Activated T-cell treated with anti-CD3 and anti-CD28 coated beads, Interleukin-2, amount 50 U/mL, for 72 hours (primary cell): ENCODE results near the gene ARHGEF11. TPM values are rescaled to one million over a fixed set of nuclear protein-coding genes. Genes with fewer than 3 reads are reported as not detected.
A peak's percentile ranks its signal among the peaks of the same experiment; 100 is the strongest.

Experiments used
- ATAC-seq, 2 donors: fragments of 150-1000 bp; cut with Tn5 transposase; replicated peaks in 1 of 2; 2 replicates each; pipeline ENCODE4 v1.10.0; 2021; ENCODE audit warnings: moderate library complexity in 2 of 2, mild to moderate bottlenecking in 1 of 2
- DNase-seq, 2 donors: peaks; one replicate each; pipeline ENCODE4 v3.0.0; 2021 to 2022; ENCODE audit warnings: mixed read lengths in 1 of 2
- H3K27ac Mint-ChIP-seq: one replicate; pipeline ENCODE4 v1.8.0; 2022; ENCODE audit warnings: mild to moderate bottlenecking, moderate library complexity, mixed read lengths
- H3K27me3 Mint-ChIP-seq: one replicate; pipeline ENCODE4 v1.8.0; 2022; ENCODE audit warnings: low read depth, mixed read lengths
- H3K36me3 Mint-ChIP-seq, 2 donors: one replicate each; pipeline ENCODE4 v1.8.0; 2022; ENCODE audit warnings: mixed read lengths in 2 of 2, mild to moderate bottlenecking in 1 of 2; ENCODE audit not compliant: insufficient read depth in 2 of 2
- H3K4me1 Mint-ChIP-seq: one replicate; pipeline ENCODE4 v1.8.0; 2022; ENCODE audit warnings: low read depth, mixed read lengths
- H3K4me3 Mint-ChIP-seq, 2 donors: one replicate each; pipeline ENCODE4 v1.8.0; 2022; ENCODE audit warnings: mild to moderate bottlenecking in 2 of 2, mixed read lengths in 2 of 2, moderate library complexity in 2 of 2
- H3K9me3 Mint-ChIP-seq, 2 donors: one replicate each; pipeline ENCODE4 v1.8.0; 2022; ENCODE audit warnings: mixed read lengths in 2 of 2
- total RNA-seq, 2 donors: library from RNA; stranded (reverse); gene quantifications; one replicate each; pipeline ENCODE4 v1.2.3, GENCODE V29; 2022

The ARHGEF11 gene
- total RNA-seq, 2 donors from 2014 or later: 4.0 to 5.2 TPM

DNA sequence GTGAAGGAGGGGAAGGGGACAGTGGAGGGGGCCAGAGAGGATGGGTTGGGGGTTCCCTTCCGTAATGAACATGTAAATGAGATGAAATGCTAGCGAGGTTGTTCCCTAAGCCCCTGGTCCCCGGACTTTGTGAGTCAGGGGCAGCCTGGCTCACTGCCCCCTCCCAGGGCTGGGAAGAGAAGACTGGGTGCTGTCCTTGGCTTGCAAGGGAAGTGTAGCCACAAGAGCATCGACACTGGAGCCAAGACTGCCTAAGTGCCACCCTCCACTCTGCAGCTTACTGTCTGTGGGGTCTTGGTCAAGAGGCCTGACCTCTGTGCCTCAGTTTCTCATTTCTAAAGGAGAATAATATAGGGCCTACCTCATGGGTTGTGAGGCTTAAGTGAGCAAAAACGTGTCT, 151.5 kb downstream of the ARHGEF11 start:
- Mint-ChIP-seq H3K27ac (no peak overlapping the region), H3K36me3 (no peaks in the 10 kb centered on the region), H3K4me1 (peaks cover 22% of the 10 kb centered on the region), H3K4me3 (no peak overlapping the region), H3K9me3 (no peaks in the 10 kb centered on the region), H3K27me3 (peaks cover 56% of the 10 kb centered on the region)
- ATAC-seq (no peak), DNase-seq (no peak)

DNA sequence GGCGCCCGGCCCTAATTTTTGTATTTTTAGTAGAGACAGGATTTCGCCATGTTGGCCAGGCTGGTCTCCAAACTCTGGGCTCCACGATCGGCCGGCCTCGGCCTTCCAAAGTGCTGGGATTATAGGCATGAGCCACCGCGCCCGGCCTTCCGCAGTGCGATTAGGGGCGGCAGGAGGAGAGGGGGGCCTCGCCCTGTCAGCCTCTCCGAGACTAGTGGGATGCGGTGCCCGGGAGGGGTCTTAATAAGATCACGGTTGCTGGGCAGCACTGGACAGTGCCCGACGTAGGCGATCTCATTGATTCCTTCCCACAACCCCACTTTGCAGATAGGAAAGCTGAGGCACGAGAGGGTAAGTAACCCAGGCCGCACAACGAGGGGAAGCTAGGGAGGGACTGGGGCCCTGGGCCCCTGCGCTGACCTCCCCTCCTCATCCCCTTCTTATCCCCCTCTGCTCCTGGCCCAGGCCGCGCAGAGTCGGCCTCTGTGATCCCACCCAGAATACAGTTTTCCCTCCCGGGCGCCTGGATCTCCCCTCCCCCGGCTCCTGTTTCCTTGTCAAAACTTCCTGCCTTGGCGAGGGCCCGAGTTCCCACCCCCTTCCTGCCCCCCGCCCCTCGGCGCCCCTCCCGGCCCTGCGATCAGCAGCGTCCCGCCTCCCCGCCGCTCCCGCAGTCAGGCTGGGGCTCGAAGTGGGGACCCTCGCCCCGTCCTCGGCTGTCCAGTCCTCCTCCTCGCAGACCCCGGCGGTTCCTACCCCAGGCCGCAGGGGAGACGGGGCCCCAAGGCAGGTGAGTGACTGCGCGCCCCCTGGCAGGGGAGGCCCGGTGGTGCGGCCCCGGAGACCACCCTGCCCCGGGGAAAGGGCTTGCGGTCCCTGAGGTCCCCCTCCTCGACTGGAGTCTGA, 152.2 kb downstream of the ARHGEF11 start, which contains the start of gene PEAR1:
Gene PEAR1, plus strand, starts transcription at position 671 of the 906 bp plus-strand sequence. CDS start 10,209 bp downstream, outside the sequence.
- no peaks in the 10 kb centered on the region for H3K9me3 Mint-ChIP-seq
- no peak for ATAC-seq
- peaks cover 17% of the 10 kb centered on the region for H3K4me1 Mint-ChIP-seq
- no peak within 1 kb of the TSS for H3K27ac Mint-ChIP-seq
- H3K27me3 Mint-ChIP-seq: peaks cover 56% of the 10 kb centered on the region
- DNase-seq: no peak
- H3K36me3 Mint-ChIP-seq: no peaks in the 10 kb centered on the region
- peak within 1 kb of the TSS; percentile 71 to 73 for H3K4me3 Mint-ChIP-seq

DNA sequence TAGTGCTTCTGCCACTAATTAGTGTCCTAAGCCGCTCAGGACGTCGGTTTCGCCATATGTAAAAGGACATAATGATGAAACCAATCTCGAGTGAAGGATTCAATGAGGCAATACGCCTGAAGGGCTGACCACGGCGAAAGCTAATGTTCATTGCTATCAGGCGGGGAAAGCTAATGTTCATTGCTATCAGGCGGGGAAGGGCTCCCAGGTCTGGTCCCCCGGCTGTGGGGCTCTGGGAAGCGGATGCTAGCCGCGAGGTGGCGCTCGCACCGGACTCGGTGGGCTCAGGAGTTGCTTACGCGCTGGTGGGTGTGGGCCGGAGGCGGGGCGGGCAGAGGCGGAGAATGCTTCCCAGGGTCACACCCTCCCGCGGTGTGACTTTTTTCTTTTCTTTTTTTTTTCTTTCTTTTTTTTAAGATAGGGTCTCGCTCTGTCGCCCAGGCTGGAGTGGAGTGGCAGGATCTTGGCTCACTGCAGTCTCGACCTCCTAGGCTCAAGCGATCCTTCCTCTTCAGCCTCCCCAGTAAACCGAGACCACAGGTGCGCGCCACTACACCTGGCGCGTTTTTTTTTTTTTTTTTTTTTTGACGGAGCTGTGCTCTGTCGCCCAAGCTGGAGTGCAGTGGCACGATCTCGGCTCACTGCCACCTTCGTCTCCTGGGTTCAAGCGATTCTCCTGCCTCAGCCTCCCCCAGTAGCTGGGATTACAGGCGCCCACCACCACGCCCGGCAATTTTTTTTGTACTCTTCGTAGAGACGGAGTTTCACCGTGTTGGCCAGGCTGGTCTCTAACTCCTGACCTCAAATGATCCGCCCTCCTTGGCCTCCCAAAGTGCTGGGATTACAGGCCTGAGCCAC, 153.1 kb downstream of the ARHGEF11 start:
- DNase-seq (peak; percentile 90 to 93), ATAC-seq (peak; percentile 97)
- Mint-ChIP-seq H3K4me3 (peak overlapping the region; percentile 71 to 73), H3K9me3 (no peaks in the 10 kb centered on the region), H3K4me1 (peaks cover 16% of the 10 kb centered on the region), H3K36me3 (no peaks in the 10 kb centered on the region), H3K27me3 (peaks cover 59% of the 10 kb centered on the region), H3K27ac (no peak overlapping the region)

DNA sequence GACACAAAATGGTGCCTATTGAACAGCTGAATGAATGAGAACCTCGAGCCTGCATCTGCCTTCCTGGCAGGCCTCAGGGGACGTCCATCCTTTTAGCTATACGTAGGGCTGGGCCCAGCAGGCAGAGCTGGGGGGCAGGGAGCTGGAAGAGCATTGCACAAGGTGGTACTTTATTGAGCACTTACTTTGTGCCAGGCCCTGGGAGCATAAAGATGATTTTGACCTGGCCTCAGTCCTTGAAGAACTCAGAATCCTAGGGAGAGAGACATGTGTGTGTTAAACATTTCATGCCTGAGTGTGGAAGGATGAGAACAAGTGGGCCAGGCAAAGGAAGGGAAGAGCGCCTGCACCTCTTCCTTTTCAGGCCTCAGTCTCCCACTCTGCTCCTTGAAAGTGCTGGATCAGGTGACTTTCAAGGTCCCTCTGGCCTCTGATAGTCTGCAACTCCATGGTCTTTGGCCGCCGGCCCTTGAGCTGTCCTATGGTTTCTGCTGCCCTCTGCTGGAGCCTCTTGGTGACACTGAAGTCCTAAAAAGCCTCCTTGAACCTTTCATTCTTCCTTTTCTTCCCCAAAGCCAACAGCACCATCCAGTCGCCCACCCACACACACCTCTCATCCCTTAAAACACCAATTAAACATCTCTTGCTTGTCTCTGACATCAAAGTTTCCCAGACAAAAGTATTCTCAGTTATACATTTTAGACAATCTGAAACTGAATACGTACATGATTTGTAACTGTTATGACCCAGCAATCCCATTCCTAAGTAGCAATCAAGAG, 155.6 kb downstream of the ARHGEF11 start:
- peak; percentile 74 to 76 for DNase-seq
- peak; percentile 28 to 32 for ATAC-seq
- peak overlapping the region in 1 of 2 donors; percentile 4 for H3K4me3 Mint-ChIP-seq
- no peak overlapping the region for H3K27ac Mint-ChIP-seq
- no peaks in the 10 kb centered on the region for H3K9me3 Mint-ChIP-seq
- H3K4me1 Mint-ChIP-seq: peaks cover 16% of the 10 kb centered on the region
- H3K36me3 Mint-ChIP-seq: no peaks in the 10 kb centered on the region
- H3K27me3 Mint-ChIP-seq: peaks cover 58% of the 10 kb centered on the region

DNA sequence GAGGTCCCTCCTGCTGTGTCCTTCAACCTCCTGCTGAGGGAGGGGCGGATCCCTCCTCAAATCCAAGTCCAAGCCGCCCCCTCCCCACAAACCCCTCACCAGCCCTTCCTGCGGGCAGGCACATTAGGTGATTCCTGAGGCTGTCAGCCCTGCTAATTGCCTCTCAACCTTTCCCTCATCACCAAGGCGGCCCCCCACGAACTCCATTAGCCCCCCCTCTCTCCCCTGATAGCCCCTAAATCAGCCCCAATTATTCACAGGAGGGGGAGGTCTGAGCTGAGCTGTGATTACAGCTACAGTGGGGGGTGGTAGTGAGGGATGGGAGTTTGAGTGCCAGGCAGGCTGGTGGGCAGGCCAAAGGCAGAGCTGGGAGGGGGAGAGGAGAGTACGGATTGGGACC, 157.8 kb downstream of the ARHGEF11 start:
- ATAC-seq: no peak
- H3K36me3 Mint-ChIP-seq: no peaks in the 10 kb centered on the region
- H3K4me3 Mint-ChIP-seq: no peak overlapping the region
- H3K27ac Mint-ChIP-seq: no peak overlapping the region
- H3K9me3 Mint-ChIP-seq: no peaks in the 10 kb centered on the region
- no peak for DNase-seq
- peaks cover 10% of the 10 kb centered on the region for H3K4me1 Mint-ChIP-seq
- H3K27me3 Mint-ChIP-seq: peaks cover 65% of the 10 kb centered on the region

DNA sequence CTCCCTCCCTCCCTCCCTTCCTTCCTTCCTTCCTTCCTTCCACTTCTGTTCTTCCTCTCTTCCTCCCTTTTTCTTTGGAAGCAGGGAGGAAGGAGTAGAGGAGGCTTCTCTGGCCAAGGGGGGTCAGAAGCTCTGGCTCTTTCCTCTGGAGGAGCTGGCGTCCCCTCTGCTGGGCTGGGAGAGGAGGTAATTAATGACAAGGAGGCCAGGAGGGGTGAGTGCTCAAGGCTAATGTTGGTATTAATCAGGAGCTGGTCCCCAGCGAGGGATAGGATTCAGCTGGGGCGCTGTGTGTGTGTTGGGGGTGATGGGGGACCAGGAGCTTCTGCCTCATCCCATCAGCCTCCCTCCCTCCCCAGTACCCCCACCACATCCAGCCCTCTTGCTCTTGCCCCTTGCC, 158.2 kb downstream of the ARHGEF11 start:
- Mint-ChIP-seq H3K4me1 (peaks cover 8% of the 10 kb centered on the region), H3K9me3 (no peaks in the 10 kb centered on the region), H3K27ac (no peak overlapping the region), H3K4me3 (no peak overlapping the region), H3K27me3 (peaks cover 66% of the 10 kb centered on the region), H3K36me3 (no peaks in the 10 kb centered on the region)
- DNase-seq (no peak), ATAC-seq (no peak)

DNA sequence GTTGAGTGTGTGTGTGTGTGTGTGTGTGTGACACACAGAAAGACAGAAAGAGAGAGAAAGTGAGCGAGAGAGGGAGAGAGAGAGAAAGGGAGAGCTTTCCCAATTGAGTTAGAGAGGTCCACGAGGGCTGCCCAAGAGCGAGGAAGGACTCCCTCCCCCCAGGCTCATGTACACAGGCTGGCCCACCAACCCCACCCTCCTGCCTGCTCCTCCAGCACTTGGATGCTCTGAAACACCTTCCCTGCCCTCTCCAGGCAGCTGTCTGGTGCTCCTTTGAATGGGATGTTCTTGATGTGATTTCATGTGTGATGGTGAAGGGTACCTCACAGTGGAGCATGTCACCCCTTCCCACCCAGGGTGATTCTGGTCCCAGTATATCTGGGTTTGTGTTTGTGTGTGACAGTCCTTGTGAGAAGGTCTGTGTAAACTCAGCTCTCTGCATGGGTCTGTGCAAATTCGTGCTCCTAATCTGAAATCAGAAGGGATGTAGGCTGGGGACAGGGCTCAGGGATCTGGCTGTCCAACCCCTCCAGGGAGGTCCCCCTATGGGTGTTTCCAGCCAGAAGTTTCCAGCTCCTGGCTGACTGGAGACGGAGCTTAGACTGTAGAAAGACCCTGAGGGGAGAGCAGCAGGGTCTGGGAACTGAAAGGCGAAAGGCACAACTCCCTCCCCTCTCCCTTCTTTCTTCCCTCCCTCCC, 158.8 kb downstream of the ARHGEF11 start:
- Mint-ChIP-seq H3K27me3 (peaks cover 69% of the 10 kb centered on the region), H3K4me1 (peaks cover 8% of the 10 kb centered on the region), H3K36me3 (no peaks in the 10 kb centered on the region), H3K4me3 (no peak overlapping the region), H3K27ac (no peak overlapping the region), H3K9me3 (no peaks in the 10 kb centered on the region)
- ATAC-seq (no peak), DNase-seq (no peak)

DNA sequence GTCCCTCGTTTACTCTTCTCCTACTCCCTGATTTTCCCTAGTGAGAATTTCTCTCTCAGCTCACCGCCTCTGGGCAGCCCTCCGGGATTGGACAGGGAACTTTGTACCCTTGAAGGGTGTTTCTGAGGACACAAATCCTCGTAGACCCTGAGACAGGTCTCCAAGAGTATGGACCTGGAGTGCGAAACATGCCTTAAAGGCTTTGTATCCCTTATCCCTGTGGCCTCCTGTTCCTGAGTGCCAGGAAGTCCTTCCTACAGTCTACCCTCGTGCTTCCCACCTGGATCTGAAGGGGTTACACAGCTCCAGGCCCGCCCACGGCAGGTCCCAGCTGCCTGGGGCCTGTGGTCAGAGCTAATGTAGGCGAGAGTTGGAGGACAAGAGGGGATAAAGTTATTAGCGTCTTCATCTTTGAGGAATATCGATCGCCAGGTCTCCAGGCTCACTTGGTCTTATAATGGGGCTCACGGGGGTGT, 159.6 kb downstream of the ARHGEF11 start:
- H3K27me3 Mint-ChIP-seq: peaks cover 62% of the 10 kb centered on the region
- H3K36me3 Mint-ChIP-seq: no peaks in the 10 kb centered on the region
- peaks cover 8% of the 10 kb centered on the region for H3K4me1 Mint-ChIP-seq
- no peak for DNase-seq
- H3K27ac Mint-ChIP-seq: no peak overlapping the region
- H3K4me3 Mint-ChIP-seq: no peak overlapping the region
- no peaks in the 10 kb centered on the region for H3K9me3 Mint-ChIP-seq
- no peak for ATAC-seq

DNA sequence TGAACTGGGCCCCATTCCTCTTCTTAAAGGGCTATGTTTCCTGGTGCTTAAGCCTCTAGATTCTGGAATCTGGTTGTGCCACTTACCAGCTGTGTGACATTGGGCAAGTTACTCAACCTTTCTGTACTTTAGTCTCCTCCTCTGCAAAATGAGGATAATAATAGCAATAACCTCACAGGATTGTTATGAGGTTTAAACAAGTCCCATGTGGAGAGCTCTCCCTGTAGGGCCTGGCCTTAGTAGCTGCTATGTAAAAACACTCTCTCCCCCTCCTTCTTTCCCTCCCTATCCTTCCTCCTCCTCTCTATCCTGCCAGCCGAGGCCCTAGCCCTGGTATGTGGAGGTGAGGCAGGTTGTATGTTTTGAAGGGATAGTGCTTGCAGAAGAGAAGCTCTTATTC, 160.2 kb downstream of the ARHGEF11 start:
- Mint-ChIP-seq H3K27ac (no peak overlapping the region), H3K36me3 (no peaks in the 10 kb centered on the region), H3K4me1 (peaks cover 7% of the 10 kb centered on the region), H3K27me3 (peaks cover 57% of the 10 kb centered on the region), H3K4me3 (no peak overlapping the region), H3K9me3 (no peaks in the 10 kb centered on the region)
- ATAC-seq: no peak
- no peak for DNase-seq

Other genes starting within 250 kb of the ARHGEF11 start
- 100 to 1,000 TPM; 221 to 246 TPM for gene SH2D2A, start 228.9 kb downstream of the ARHGEF11 start, total RNA-seq
- under 1 TPM; 0.17 to 0.30 TPM for gene INSRR, start 186.6 kb downstream of the ARHGEF11 start, total RNA-seq
- gene NTRK1, start 184.9 kb downstream of the ARHGEF11 start, total RNA-seq: 10 to 100 TPM; 16.8 to 21.4 TPM
- gene PEAR1, start 152.0 kb downstream of the ARHGEF11 start, total RNA-seq: under 1 TPM in 1 of 2 donors, not detected in 1; 0.07 TPM
- gene LRRC71, start 125.1 kb downstream of the ARHGEF11 start, total RNA-seq: not detected
- gene ETV3L, start 54.1 kb upstream of the ARHGEF11 start, total RNA-seq: not detected
- 10 to 100 TPM; 33.5 to 48.7 TPM for gene ETV3, start 92.7 kb upstream of the ARHGEF11 start, total RNA-seq